ENCODE results near the gene SCP2.

The SCP2 gene

DNA sequence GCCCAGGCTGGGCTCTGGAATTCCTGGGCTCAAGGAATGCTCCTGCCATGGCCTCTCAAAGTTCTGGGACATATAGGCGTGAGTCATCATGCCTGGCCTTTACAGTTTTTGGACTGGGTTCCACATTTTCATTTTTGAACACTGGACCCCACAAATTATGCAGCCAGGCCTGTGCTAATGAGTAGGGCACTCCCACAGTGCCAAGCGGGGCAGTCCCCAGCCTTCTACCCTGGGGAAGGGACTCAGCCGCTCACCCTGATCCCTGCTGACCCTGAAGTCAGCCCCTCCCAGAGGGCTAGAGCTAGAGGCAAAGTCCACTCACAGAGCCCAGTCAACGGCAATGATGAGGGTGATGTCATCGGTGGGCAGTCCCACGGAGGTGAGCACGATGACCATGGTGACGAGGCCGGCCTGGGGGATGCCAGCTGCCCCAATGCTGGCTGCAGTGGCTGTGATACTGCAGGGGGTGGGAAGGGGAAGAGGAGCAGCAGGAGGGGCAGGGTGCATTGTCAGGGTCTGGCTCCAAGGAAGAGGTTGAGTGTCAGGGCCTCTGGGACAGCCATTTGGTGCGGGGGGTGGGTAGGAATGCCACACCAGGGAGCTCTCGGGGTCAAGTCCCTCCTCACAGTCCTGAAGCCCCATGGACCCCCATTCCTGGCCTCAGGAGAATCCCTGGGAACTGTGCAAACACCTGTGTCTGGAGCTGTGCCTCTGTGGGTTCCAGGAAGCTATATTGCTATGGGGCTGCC, 162.6 kb downstream of the SCP2 start:
- TF ChIP-seq FOXM1 (IDR thresholded peaks at IDR 0.05; ENCODE audit: borderline replicate concordance, low read depth): no peak

GRCh38 chr1:53090227-53091147, 163.4 kb downstream of the SCP2 start:
- TF ChIP-seq REST (IDR thresholded peaks at IDR 0.05; ENCODE audit: low read depth) (no peak), RAD21 (IDR thresholded peaks at IDR 0.05; ENCODE audit: low read depth) (no peak), ZBTB7A (IDR thresholded peaks at IDR 0.05; ENCODE audit: low read depth) (no peak), TAF1 (IDR thresholded peaks at IDR 0.05; ENCODE audit: low read depth) (no peak), NFIC (IDR thresholded peaks at IDR 0.05) (no peak), USF1 (IDR thresholded peaks at IDR 0.05) (no peak), CEBPB (IDR thresholded peaks at IDR 0.05) (no peak), FOXM1 (IDR thresholded peaks at IDR 0.05; ENCODE audit: borderline replicate concordance, low read depth) (no peak), TCF12 (IDR thresholded peaks at IDR 0.05; ENCODE audit: low read depth) (no peak), CREB1 (IDR thresholded peaks at IDR 0.05; ENCODE audit: low read depth) (no peak), YY1 (IDR thresholded peaks at IDR 0.05; ENCODE audit: low read depth) (no peak), EP300 (IDR thresholded peaks at IDR 0.05; ENCODE audit: borderline replicate concordance) (no peak), EGR1 (IDR thresholded peaks at IDR 0.05) (no peak), TEAD4 (IDR thresholded peaks at IDR 0.05) (no peak)
- TF ChIP-seq, protein P1, sequence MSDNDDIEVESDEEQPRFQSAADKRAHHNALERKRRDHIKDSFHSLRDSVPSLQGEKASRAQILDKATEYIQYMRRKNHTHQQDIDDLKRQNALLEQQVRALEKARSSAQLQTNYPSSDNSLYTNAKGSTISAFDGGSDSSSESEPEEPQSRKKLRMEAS (IDR thresholded peaks at IDR 0.05): no peak

- no peak for TF ChIP-seq EGR1 (IDR thresholded peaks at IDR 0.05)
- no peak for TF ChIP-seq RAD21 (IDR thresholded peaks at IDR 0.05; ENCODE audit: low read depth)
- no peak for TF ChIP-seq ZBTB7A (IDR thresholded peaks at IDR 0.05; ENCODE audit: low read depth)
- TF ChIP-seq EP300 (IDR thresholded peaks at IDR 0.05; ENCODE audit: borderline replicate concordance): no peak
- no peak for TF ChIP-seq REST (IDR thresholded peaks at IDR 0.05; ENCODE audit: low read depth)
- TF ChIP-seq TEAD4 (IDR thresholded peaks at IDR 0.05): no peak
Measured at GRCh38 chr1:53091841-53092645, 165.0 kb downstream of the SCP2 start.

GRCh38 chr1:53092659-53093450, 165.8 kb downstream of the SCP2 start:
- TF ChIP-seq ZBTB7A (IDR thresholded peaks at IDR 0.05; ENCODE audit: low read depth) (no peak), FOXM1 (IDR thresholded peaks at IDR 0.05; ENCODE audit: borderline replicate concordance, low read depth) (no peak), REST (IDR thresholded peaks at IDR 0.05; ENCODE audit: low read depth) (no peak), USF1 (IDR thresholded peaks at IDR 0.05) (no peak), EP300 (IDR thresholded peaks at IDR 0.05; ENCODE audit: borderline replicate concordance) (no peak), RAD21 (IDR thresholded peaks at IDR 0.05; ENCODE audit: low read depth) (no peak), YY1 (IDR thresholded peaks at IDR 0.05; ENCODE audit: low read depth) (no peak), CREB1 (IDR thresholded peaks at IDR 0.05; ENCODE audit: low read depth) (no peak), TEAD4 (IDR thresholded peaks at IDR 0.05) (no peak), CEBPB (IDR thresholded peaks at IDR 0.05) (no peak), NFIC (IDR thresholded peaks at IDR 0.05) (no peak), TAF1 (IDR thresholded peaks at IDR 0.05; ENCODE audit: low read depth) (no peak), EGR1 (IDR thresholded peaks at IDR 0.05) (no peak), TCF12 (IDR thresholded peaks at IDR 0.05; ENCODE audit: low read depth) (no peak)
- TF ChIP-seq, protein P1 (IDR thresholded peaks at IDR 0.05): no peak

All from Ishikawa (cell line).